Psoas muscle (tissue), 8 donors: Measurements from ENCODE around the gene CISH. TPM values are rescaled to one million over a fixed set of nuclear protein-coding genes. Genes with fewer than 3 reads are reported as not detected.

Experiments used
- ATAC-seq, 4 donors: fragments of 200-7000 bp; cut with Tn5 transposase; one replicate each; pipeline ENCODE4 v1.9.1; 2020; ENCODE audit warnings: moderate library complexity in 3 of 4, mild to moderate bottlenecking in 2 of 4
- DNase-seq, 2 donors: peaks; one replicate each; pipeline ENCODE4 v3.0.0-alpha.2; 2020
- H3K27ac ChIP-seq: fragments of 200-600 bp; one replicate; pipeline ENCODE4 v1.8.0; 2022
- H3K27me3 ChIP-seq, 3 donors: fragments of 200-600 bp in 1 of 3; one replicate each; pipeline versions ENCODE4 v1.6.1 to v1.8.0; 2013 to 2022; ENCODE audit warnings: low read length in 2 of 3, mild to moderate bottlenecking in 2 of 3, moderate library complexity in 1 of 3; ENCODE audit not compliant: insufficient read depth in 3 of 3
- H3K36me3 ChIP-seq, 2 donors: fragments of 200-600 bp in 1 of 2; one replicate each; pipeline versions ENCODE4 v1.6.1 to v1.8.0; 2013 to 2022; ENCODE audit warnings: low read depth in 1 of 2, mild to moderate bottlenecking in 1 of 2, moderate library complexity in 1 of 2; ENCODE audit not compliant: insufficient read depth in 1 of 2
- H3K4me1 ChIP-seq: fragments of 200-600 bp; one replicate; pipeline ENCODE4 v1.8.0; 2022
- H3K4me3 ChIP-seq: fragments of 200-600 bp; one replicate; pipeline ENCODE4 v1.8.0; 2022; ENCODE audit warnings: mild to moderate bottlenecking
- H3K9me3 ChIP-seq: fragments of 200-600 bp; one replicate; pipeline ENCODE4 v1.8.0; 2022
- CTCF ChIP-seq: fragments of 200-600 bp; IDR thresholded peaks from one replicate; pipeline ENCODE4 v1.8.0; 2022; ENCODE audit warnings: antibody characterized with exemption
- WGBS, 3 donors: extraction: QIAGEN DNeasy Blood & Tissue Kit; methylation state at CpG; one replicate each; pipeline versions ENCODE4 v1.1.6 to v1.1.7; 2013; 5-methylcytosine and 5-hydroxymethylcytosine counted together
- intact Hi-C, 2 donors: fragments of 100-400 bp; cut with DNase I; formaldehyde crosslinking; loops; one replicate each; pipeline versions ENCODE4 v1.11.0 to v1.14.2; 2022
- polyA plus RNA-seq, 3 donors: library from polyadenylated mRNA; stranded (reverse); fragments of 200-250 nt; gene quantifications; one replicate each; pipeline ENCODE4 v1.2.3, GENCODE V29; 2013
- total RNA-seq, 4 donors: library from RNA; stranded (reverse); fragmentation: NEBNext Ultra II Directional in 2 of 4; extraction: Animal tissue kit (Norgen Biotek cat#: 25700) in 2 of 4; gene quantifications; one replicate each; pipeline versions ENCODE4 v1.2.1 to v1.2.4, GENCODE V29; 2021 to 2023
- donor health status: healthy with polysubstance abuse.
- donor health status: DM: no; HTN: no; CAD: no; lungs with moderate emphysema.
- donor health status: Bipolar disorder and iron deficiency.
- donor health status: healthy.
- donor health status: DM: yes; HTN: yes; CAD: no.
- donor health status: DM: no; HTN: no; CAD: no.
- donor health status: DM: no; HTN: no; CAD: no.
- donor health status: DM: yes; HTN: yes; CAD: no.

Gene CISH
- total and polyA plus RNA-seq, 7 donors, result 12.8 to 75.1 (median 26.3) TPM

DNA sequence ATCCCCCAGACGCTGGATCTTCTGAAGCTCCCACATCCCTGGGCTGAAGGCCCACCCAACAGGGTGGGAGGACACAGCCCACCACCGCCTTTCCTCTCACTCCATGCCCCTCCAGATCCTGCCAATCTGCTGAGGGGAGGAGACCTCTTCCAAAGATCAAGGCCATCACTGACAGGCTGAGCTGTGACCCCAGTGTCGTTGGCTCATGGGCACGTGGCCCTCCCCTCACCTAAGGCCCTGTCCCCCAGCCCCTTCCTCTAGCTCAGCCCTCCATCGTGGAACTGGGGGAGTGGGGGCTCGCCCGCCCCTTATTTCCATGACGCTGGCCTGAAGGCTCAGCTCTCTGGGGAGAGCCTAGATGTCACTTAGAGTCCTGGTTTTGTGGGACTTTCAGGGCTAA, 54.5 kb downstream of the CISH start:
- H3K36me3 ChIP-seq, result no peaks in the 10 kb centered on the region
- H3K27ac ChIP-seq, result no peak overlapping the region
- 55 to 72% (median 57%) methylated on average over 8 of the region's 8 CpGs for WGBS, 3 donors
- DNase-seq (no peak), ATAC-seq (no peak)
- no peak overlapping the region for H3K4me3 ChIP-seq
- H3K4me1 ChIP-seq, result peaks cover 7% of the 10 kb centered on the region
- H3K9me3 ChIP-seq, result no peaks in the 10 kb centered on the region
- intact Hi-C loops, result no loop called here
- no peak for TF ChIP-seq CTCF
- peaks cover 0 to 1% (median 0%) of the 10 kb centered on the region in 3 donors for H3K27me3 ChIP-seq

Other genes starting within 250 kb of the CISH start
- 1 to 10 TPM in 2 of 4 donors, under 1 TPM in 2; 0.56 to 1.6 (median 1.2) TPM for gene CACNA2D2, start 108.1 kb downstream of the CISH start, total RNA-seq
- under 1 TPM; 0.14 to 0.83 (median 0.77) TPM for gene CACNA2D2, start 108.1 kb downstream of the CISH start, polyA plus RNA-seq
- 10 to 100 TPM in 3 of 4 donors, 1 to 10 TPM in 1; 7.3 to 30.1 (median 15.2) TPM for gene C3orf18, start 44.0 kb downstream of the CISH start, total RNA-seq
- 10 to 100 TPM; 14.0 to 26.3 (median 18.8) TPM for gene C3orf18, start 44.0 kb downstream of the CISH start, polyA plus RNA-seq
- gene HEMK1, start 42.3 kb downstream of the CISH start, total RNA-seq, result 10 to 100 TPM in 2 of 4 donors, 1 to 10 TPM in 2; 6.1 to 16.2 (median 9.3) TPM
- 10 to 100 TPM in 1 of 3 donors, 1 to 10 TPM in 2; 6.4 to 12.8 (median 10.0) TPM for gene HEMK1, start 42.3 kb downstream of the CISH start, polyA plus RNA-seq
- gene MAPKAPK3, start 5.4 kb upstream of the CISH start, total RNA-seq, result 100 to 1,000 TPM in 3 of 4 donors, 10 to 100 TPM in 1; 88.2 to 277 (median 187) TPM
- 100 to 1,000 TPM; 213 to 409 (median 328) TPM for gene MAPKAPK3, start 5.4 kb upstream of the CISH start, polyA plus RNA-seq
- gene DOCK3, start 63.2 kb upstream of the CISH start, total RNA-seq, result under 1 TPM; 0.46 to 0.91 (median 0.88) TPM
- under 1 TPM; 0.01 to 0.91 (median 0.21) TPM for gene DOCK3, start 63.2 kb upstream of the CISH start, polyA plus RNA-seq